ENCODE data around the gene INF2.

Gene INF2

DNA sequence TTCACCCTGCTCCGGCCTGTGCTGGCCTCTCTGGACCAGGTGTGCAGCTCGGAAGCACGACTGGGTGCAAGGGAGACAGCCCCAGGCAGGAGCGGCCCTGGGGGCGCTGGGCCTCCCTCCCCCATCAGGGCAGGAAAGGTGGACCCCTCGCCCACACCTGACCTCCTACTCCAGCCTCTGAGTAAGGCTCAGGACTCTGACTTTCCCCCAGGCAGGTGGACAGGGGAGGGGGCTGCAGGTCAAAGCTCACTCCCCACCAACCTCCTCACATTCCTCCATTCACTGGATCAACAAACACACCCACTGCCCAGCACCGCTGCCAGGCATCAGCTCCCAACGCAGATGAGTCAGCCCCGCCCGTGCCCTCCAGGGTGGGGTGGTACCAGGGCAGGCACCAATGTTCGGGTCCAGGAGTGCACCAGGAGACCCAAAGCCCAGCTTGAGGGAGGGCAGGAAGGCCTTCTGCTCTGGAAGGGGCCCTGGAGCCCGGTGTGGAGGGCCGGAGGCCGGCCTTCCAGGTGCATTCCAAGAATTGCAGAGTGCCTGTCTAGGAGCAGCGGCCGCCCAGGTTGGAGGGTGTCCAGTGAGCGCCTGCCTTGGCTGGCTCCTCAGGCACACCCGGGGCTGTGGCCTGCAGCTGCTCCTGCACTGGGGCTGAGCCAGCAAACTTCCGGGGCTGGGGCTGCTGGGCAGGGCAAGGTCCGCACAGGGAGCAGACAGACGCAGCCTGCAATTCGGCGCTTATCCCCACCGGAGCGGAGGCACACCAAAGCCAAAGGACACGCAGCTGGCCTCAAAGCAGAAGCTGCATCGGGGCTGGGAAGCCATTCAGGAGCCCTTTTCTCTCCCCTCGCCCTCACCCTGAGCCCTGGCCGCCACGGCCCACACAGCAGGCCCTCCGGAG, 1.6 kb upstream of the INF2 start:
- DNase-seq: peak in 21 of 56 donors; percentile 17 to 75 (median 50)

DNA sequence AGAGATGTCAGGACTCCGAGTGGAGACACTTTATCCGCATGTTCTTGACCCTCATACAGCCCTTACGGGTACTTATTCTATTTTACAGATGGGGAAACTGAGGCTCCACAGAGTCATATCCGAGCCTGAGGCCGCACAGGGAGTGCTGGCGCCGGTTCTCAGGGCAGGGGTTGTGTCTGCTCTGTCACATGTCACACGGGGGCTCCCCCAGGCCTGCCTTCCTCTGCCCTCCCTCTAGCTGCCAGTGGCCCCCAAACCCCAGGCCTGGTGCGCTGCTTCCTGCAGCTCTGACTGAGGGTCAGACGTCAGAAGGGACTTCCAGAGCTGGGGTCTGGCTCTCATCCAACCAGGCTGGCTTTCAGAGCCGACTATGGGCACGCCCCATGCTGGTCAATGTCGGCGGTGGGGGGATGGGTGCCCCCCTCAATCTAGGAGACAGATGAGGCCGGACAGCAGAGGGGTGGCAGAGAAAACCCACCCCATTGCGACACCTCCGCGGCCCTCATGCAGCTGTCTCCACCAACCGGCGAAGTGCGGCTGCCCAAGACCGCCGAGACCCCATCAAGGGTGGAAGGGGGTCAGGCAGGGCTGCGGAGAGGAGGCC, 811 bp upstream of the INF2 start:
- peak in 1 of 56 donors; percentile 63 for DNase-seq

DNA sequence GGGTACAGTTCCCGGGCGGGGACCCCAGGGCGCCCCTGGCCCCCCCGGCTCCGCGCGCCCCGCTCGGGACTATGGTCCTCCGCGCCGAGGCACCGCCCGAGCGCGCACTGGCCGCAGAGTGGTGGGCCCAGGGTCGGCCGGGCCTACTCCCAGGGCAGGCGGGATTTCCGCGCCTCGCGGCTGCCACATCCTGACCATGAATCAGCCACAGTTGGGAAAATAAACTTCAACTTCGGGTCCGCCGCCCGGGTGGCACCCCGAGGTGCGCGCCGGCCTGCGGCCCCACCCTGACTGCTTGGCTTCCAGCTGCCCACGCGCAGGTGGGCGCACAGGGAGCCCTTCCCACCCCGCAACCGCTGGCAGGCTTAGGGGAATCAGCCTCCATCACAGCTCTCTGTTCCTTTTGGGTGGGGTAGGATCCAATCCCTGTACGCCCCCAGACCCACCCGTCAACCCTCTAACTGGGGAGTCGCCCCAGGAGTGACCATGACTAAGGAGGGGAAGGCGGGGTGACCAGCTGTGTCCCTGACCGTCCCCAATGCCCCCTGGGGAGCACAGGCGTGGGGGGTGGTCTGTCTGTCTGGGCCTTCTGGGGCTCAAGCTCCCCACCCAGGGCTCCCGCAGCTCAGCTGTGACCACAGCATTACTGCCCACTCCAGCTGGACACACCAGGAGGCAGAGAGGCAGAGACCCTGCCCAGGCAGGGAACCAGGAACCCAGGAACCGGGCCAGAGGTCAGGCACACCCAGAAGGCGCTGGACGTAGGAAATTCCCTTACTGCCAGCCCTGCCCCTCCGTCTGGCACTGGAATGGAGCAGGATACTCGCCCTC, 678 bp downstream of the INF2 start:
- DNase-seq: no peak

DNA sequence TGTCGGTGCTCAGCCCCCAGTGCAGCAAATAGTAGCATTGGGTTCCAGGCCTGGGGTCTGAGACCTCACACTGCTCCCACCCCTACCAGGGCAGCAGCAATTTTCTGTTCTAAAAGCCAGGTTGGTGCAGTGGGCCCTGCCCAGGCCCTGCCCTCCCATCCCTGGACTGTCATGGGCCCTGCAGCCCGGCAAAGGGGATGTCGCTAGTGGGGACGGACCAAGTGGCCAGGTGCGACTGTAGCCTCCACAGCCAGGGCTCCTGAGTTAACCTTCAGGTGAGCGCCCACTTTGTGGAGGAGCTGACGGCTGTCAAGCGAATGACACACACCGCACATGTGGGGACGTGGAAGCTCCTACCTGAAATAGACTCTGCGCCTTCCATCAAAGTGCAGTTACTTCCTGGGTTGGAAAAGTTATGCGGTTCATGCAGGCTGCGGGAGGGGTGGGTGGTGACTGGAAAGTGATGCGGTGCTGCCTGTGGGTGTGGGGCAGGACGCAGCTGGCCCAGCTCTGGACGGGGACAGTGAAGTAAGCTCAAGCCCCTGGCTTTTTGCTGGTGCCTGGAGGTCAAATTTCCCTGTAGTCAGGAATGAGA, 1.5 kb downstream of the INF2 start:
- no peak for DNase-seq

DNA sequence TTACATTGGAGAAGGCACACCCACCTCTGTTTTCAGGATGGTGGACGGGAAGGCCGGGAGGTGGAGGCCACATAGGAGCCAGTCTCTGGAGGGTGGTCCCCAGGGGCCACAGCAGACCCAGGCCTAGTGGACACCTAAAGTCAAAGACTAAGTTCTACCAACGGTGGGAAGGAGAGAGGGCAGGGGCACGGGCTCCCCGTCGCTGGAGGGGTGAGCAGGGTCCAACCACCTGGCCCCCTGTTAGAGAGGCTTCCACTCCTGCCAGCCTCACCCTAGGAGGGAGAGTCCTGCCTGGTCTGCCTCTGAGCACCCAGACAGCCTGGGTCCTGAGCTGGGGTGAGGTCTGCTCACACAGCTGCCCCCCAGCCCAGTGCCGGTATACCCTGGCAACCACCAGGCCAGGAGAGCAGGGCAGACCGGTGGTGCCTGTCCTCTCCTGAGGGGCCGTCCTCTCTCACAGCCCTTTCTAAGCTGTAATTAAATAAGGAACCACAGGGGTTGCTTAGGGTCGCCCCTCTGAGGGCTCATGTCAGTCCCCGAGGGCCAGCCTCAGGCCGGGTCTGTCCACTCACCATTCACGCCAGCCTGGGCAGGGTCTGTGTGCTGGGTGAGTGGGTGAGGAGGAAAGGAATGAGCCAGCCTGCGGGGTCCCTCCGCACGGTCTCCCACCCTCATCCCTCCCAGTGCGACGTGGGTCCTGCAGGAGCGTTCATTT, 2.3 kb downstream of the INF2 start:
- DNase-seq: no peak

DNA sequence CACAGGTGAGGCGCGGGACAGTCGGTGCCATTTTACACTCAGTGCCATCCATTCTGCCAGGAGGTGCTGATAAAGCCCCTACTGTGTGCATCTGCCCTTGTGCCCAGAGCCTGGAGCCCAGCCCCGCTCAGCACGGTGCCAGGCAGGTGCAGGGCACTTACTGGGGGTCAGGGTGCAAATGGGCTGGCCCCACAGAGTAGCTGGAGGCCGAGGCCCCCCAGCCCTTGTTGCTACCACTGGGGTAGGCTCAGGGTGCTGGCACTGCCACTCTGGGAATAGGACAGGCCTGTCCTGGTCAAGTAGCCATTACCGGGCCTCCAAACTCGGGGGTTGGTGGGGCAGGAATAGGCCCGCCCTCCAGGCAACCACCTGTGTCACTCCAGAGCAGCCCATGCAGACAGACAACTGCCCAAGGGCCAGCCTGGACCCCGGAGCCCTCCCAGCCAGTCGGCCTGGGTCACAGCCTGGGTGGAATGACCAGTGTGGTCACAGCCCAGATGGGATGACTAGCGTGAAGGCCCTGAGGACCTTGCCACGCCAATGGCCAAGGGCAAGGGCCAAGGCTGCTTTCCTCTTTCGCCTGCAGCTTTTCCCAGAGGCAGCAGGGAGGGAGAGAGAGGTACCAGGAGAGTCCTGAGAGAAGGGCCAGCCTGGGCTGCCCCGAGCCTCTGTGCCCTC, 3.0 kb downstream of the INF2 start:
- DNase-seq: no peak

DNA sequence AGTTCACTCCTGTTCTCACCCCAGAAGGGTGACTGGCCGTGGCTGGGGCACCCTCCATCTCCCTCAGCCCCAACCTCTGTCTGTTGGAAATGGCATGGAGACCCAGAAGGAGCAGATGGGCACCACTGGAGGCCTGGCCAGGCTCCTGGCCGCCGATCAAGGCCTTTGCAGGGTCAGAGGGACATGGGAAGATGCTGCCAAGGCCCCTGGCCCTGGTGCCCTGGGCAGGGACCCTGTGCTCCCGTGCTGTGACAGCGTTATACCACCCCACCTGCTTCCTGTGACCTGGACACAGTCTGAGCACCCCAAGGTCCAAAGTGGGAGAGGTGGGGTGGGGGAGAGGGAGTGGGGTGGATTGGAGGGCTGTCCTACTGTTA, 3.5 kb downstream of the INF2 start:
- no peak for DNase-seq

DNA sequence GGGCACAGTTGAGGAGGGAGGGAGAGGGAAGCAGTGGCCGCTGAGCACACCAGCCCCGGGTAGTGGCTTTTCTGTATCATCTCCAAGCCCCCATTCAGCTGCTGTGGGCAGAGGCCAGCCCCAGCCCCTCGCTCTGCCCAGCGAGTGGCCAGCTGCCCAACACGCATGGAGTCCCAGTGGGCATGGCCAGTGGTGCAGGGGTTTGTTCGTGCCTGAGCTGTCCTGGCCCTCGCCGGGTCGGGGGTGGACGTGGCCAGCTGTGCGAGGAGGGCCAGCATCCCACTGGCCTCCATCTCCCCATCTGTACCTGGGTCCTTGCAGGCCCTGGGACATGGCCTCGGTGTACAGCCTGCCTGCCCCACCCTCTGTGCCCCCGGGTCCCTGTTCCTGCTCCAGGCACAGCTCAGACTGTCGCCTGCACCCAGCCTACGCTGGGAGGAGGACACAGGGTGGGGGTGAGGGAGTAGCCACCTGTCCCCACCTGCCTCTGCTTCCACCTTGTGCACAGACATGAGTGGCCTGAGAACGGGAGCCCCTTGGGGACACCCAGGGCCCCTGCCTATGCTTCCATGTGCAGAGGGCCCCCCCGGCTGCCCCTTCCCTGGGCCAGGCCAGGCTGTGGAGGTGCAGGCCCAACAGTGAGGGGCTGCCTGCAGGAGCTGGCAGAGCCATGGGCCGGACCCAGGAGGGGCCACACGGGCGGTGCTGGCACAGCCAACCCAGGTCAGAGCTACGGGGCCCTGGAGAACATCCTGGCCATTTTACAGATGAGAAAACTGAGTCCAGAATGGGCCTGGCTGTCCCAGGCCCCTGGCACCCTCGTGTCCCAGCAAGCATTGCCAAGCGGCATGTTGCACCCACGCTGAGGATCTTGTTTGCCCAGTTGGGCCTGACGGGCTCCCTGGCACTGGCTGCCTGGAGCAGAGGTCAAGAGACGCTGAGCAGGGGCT, 4.3 kb downstream of the INF2 start:
- peak in 17 of 56 donors; percentile 19 to 68 (median 54) for DNase-seq

DNA sequence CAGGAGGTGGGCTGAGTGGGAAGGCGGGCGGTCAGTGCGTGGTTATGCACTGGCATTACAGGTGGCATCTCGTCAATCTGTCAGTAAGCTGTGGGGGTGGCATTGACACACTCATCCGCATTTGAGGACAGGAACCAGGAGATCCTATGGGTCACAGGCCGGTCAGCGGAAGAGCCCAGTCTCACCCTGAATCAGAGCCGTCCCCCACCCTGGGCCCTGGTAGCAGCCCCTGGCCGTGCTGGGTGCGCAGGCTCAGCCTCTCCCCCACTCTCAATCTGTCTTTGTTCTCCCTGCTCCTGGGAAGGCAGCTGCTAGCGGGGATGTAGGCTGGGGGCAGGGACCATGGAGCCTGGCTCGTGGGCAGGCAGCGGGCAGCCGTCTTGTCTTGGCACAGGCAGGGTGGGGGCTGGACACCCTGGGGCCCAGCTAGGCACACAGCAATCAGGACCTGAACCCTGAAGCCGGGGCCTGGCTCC, 5.1 kb downstream of the INF2 start:
- peak in 54 of 56 donors; percentile 33 to 92 (median 80) for DNase-seq

DNA sequence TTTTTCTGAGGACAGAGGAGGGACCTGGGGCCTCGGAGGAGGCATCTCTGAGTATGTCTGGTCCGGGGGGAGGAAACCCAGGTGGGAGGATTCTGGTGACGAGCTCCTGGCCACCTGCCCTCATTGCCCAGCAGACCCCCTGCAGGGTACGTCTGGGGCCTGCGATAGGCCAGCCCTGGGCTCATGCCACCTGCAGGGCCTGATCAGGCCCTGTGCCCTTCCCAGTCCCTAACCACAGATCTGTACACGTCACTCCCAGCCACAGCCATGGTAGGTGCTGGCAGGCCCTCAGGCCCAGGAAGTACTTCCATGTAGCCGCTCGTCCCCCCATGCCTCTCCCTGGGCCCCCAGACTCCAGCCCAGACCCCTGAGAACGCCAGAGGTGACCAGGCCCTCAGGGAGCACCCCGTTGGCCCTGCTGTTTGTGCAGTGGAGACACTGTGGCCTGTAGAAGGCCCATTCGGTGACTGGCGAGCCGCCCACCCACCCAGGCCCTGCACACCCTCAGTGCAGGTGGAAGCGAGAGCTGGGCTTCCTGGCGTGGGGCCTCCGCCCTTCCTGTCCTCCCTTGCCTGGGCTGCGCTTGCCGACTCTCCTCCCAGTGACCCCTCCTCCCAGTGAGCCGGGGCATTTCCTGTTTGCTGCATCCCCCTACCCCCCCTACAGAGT, 5.7 kb downstream of the INF2 start:
- peak in 1 of 56 donors; percentile 54 for DNase-seq

DNA sequence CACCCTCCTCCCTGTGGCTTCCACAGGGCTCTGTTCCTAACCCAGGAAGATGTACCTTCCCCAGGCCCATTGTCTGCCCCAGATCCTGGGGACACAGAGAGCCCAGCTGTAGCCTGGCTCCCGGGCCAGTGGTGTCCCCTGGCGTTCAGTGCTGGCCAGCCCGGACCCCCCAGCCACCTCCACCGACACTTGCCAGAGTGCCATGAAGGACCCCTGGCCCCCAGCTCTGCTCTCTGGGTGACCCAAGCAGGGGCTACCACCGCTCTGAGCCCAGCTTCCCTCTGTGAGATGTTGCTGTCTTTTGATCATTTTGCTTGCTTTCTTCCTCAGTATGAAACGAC, 6.2 kb downstream of the INF2 start:
- peak in 2 of 56 donors; percentile 42 to 44 for DNase-seq

DNA sequence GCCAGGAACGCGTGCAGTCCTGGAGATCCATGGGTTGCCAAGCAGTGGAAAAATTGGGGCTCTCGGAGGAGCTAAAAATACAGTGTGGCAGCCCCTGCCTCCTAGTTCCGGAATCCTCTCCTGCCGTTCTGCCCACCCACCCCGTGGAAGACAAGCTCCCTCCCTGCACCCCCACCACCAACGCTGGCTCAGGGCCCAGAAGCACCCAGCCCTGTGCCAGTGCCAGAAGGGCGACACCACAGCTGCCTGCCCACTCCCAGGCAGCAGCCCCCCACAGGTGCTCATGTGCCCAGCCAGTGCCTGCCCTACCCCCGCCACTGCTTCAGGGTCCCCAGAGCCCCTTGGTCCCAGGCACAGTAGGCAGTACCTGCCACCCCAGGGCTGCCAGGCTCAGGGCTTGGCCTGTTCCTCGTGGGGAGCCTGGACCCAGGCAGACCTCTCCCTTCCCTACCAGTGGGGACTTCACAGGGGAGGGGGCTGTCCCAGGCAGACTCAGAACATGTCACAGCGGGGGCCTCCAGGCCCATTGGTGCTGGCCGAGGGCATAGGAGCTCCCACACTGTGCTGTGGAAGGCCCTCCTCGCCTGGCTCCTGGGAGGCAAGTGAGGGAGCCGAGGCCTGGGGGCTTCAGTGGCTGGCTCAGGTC, 7.4 kb downstream of the INF2 start:
- peak in 20 of 56 donors; percentile 15 to 64 (median 41) for DNase-seq

DNA sequence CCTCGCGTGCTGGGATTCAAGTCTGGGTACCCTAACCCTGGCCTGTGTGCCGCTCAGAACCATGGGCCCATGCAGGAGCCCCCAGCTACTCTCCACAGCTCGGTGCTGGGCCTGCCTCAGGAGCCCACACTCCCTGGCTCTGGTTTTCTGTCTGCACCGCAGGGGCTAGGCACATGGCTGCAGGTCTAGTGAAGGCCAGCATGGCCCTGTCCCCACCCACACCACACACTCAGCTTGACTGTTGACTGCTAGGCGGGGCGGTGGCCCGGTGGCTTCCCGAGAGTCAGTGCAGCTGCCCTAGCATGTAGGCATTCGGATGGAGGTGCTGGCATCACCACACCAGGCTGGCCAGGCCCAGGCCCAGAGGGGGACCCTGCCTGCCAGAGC, 7.9 kb downstream of the INF2 start:
- DNase-seq: no peak

DNA sequence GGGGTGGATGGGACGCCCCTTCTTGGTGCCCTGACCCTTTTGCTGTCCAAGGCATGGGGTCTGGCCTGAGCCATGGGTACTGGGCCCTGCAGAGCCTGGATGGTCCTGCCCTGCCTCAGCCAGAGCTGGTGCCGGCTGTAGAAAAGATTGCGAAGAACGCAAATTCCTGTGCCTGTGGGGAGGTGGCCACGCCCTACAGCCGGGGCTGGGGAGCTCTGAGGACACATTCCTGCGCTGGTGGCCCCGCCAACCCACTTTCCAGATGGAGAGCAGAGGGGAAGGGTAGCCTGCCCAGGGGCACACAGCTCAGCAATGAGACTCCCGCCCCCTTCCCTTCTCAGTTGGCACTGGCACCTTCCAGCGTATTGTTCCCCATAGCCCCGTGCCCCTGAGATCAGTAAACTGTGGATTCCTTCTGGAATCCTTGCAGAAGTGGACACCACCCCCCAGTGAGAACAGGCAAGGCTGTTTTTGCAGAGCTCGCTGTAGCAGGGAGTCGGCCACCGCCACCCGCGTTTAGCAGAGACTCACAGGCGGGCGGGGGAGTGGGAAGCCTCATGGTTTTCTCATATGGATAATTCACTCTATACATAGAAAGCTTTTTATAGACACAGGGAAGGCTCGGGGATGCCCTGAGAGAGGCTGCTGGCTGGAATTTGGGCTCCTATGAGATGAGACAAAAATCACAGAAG, 8.6 kb downstream of the INF2 start:
- DNase-seq: peak in 32 of 56 donors; percentile 26 to 74 (median 50)

DNA sequence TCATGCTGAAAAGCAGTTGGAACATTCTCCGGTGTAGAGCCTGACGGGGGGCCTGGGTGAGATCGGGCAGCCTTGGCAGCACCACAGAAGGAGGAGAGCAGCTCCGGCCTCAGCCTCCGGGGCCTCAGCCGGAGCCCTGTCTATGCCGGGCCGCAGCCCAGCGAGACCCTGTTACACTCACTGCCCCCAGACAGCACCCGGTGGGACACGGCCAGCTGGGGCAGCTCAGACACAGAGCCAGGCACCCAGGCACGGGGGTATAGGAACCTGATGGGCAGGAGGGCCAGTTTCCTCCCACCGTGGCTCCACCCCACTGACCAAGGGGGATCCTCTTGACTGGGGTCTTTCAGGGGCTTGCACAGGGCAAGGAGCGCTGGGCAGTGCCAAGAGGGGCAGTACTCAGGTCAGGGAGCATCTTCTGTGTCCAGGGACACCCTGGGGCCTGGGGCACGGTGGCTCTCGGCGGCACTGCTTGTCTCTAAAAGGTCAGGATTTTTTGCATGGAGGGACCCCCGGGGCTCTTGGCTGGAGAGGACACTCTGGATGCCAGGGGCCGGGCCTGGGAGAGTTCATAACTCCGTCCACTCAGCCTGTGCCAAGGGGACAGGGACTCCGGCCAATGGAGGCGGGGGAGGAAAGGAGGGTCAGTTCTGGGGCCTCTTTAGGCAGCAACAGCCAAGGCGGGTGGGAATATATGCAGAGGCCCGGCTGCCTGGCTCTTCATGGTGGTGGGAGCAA, 9.4 kb downstream of the INF2 start:
- peak in 24 of 56 donors; percentile 13 to 67 (median 42) for DNase-seq

DNA sequence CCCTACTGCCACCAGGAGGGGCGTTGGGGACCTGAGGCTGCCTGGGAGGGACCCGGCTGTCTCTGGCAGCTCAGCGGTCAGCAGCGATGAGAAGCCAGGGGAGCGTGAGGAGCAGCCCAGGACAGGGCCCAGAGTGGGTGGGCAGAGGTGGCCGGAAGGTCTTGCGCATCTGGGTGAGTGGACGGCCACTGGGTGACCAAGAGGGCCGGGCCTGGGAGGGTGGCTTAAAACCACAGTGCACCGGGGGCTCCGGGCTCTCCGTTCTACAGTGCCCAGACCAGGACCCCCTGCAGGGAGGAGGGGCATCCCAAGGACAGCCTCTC, 10.0 kb downstream of the INF2 start:
- no peak for DNase-seq

DNA sequence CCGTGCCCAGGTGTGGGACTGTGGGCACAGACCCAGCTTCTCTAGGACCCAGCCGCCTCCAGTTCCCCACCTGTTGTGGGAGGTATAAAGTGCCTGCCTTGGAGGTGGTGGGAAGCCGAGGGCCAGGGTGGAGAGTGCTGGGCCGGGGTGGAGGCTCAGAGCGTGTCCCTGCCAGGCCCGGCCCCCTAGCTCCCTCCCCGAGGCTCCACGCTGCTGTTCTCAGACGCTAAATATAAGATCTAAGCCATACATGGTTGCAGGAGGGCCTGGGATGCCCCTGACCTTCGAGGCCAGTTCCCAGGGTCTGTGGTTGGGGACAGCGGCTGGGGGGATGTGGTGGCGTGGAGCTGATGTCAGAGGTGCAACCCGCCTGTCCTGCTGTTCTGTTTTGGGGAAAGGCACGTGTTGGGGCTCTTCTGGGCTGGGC, 10.8 kb downstream of the INF2 start:
- DNase-seq: no peak
